HUES64 (cell line): ENCODE data around the gene ITGB8.

Experiments used
- H3K27ac ChIP-seq: 2 replicates; pipeline ENCODE4 v1.7.0; 2013; ENCODE audit warnings: low read depth, low read length, inconsistent platforms
- H3K27me3 ChIP-seq: 2 replicates; pipeline ENCODE4 v1.6.1; 2013; ENCODE audit warnings: mild to moderate bottlenecking, low read length; ENCODE audit not compliant: insufficient read depth
- H3K36me3 ChIP-seq: 2 replicates; pipeline ENCODE4 v1.6.1; 2013; ENCODE audit warnings: mild to moderate bottlenecking, low read length; ENCODE audit not compliant: insufficient read depth
- H3K4me1 ChIP-seq: 2 replicates; pipeline ENCODE4 v1.6.1; 2013; ENCODE audit warnings: mild to moderate bottlenecking, low read length, moderate library complexity; ENCODE audit not compliant: insufficient read depth
- H3K4me3 ChIP-seq: 2 replicates; pipeline ENCODE4 v1.5.1; 2013; ENCODE audit warnings: mild to moderate bottlenecking, low read length, moderate library complexity
- H3K9ac ChIP-seq: 2 replicates; pipeline ENCODE4 v1.6.1; 2013; ENCODE audit warnings: mild to moderate bottlenecking, low read depth, low read length
- H3K9me3 ChIP-seq: 2 replicates; pipeline ENCODE4 v1.6.1; 2013; ENCODE audit warnings: low read depth, low read length; ENCODE audit not compliant: insufficient read depth
- WGBS: fragments of 150-250, 120-280 bp; methylation state at CpG from one replicate; pipeline ENCODE4 v1.1.7; 2013; ENCODE audit warnings: missing lambda C conversion rate; 5-methylcytosine and 5-hydroxymethylcytosine counted together

ITGB8 gene

DNA sequence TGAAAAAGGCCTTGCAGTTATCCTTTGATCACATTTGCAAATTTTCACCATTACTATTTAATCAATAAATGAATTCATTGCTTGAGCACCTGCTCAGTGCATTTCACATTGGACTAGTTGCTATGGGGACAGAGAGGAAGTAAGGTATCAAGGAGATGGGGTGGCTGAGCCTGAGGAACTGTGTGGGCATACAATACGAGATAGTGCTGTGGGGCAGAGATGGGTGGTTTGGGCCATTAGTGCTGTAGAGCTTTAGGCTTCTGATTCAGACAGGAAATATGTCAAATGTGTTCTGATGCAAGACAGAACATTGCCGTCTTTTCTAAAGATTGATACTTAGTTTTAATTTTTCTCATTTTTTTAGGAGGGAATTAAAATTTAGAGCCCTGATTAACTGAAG lies 13.2 kb downstream of the ITGB8 start:
- H3K27me3 ChIP-seq, result no peaks in the 10 kb centered on the region
- WGBS, result 83% methylated on average over 2 of the region's 2 CpGs
- peaks cover 21% of the 10 kb centered on the region for H3K4me1 ChIP-seq
- no peaks in the 10 kb centered on the region for H3K36me3 ChIP-seq
- H3K4me3 ChIP-seq, result no peak overlapping the region
- no peak overlapping the region for H3K9ac ChIP-seq
- no peaks in the 10 kb centered on the region for H3K9me3 ChIP-seq
- H3K27ac ChIP-seq, result no peak overlapping the region

DNA sequence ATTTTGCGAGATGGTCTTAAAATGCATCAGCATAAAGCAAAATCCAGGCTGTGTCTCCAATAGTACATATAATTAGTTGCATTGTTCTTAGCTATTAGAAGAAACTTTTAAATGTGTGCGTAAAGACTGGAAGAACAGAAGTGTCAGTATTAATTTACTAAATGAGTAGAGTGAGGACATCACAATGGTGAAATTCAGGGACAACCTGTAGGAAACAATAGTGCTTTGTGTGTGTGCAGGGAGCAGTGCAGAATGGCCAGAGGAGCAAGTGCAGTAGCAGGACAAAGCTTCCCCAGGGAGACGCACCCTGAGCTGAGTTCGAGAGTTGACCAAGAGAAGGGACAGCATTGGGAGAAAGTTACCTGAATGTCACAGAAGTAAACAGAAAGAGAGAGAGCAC lies 13.7 kb downstream of the ITGB8 start:
- Histone ChIP-seq H3K4me3 (no peak overlapping the region), H3K36me3 (no peaks in the 10 kb centered on the region), H3K9ac (no peak overlapping the region), H3K27me3 (no peaks in the 10 kb centered on the region), H3K4me1 (peaks cover 21% of the 10 kb centered on the region), H3K9me3 (no peaks in the 10 kb centered on the region), H3K27ac (no peak overlapping the region)
- WGBS, result 96% methylated on average over 4 of the region's 4 CpGs

DNA sequence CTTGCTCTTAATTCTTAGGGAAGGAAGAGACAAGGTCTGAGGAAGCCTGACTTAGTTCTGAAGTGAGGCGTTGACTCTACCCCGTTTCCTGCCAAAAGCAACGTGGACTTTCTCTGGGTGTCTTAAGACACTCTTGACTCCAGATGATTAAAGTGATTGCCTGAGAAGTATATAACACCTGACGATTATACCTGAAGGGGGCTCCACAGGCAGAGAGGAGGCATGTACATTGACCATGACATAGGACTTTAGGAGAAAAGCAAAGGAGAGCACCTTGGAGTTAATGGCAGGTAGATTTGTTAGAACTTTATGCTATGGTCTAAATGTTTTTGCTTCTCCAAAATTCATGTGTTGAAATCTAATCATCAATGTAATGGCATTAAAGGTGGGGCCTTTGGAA lies 15.9 kb downstream of the ITGB8 start:
- H3K36me3 ChIP-seq, result no peaks in the 10 kb centered on the region
- H3K27me3 ChIP-seq, result no peaks in the 10 kb centered on the region
- no peaks in the 10 kb centered on the region for H3K9me3 ChIP-seq
- H3K4me1 ChIP-seq, result peaks cover 11% of the 10 kb centered on the region
- H3K4me3 ChIP-seq, result no peak overlapping the region
- no peak overlapping the region for H3K9ac ChIP-seq
- WGBS, result 93% methylated on average over 4 of the region's 4 CpGs
- no peak overlapping the region for H3K27ac ChIP-seq

DNA sequence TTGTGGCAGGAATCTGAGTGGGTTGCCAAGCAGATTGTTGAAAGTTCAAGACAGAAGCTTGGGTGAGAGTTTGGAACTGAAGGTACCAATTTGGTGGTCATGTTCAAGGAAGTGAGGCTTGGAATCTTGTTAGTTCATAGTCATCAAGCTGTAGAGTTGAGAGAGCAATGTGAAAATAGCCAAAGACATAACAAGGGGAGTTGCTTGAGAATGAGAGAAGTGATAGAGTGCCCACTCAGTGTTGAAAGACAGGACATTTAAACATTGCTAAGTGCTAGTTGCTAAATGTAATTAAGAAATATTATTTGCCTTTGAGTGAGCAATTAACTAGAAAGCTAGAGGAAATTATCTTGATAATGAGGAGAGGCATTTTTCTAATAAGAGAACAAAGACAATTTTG lies 17.0 kb downstream of the ITGB8 start:
- Histone ChIP-seq H3K4me1 (peaks cover 13% of the 10 kb centered on the region), H3K36me3 (no peaks in the 10 kb centered on the region), H3K27me3 (no peaks in the 10 kb centered on the region), H3K9me3 (no peaks in the 10 kb centered on the region), H3K9ac (no peak overlapping the region), H3K27ac (no peak overlapping the region), H3K4me3 (no peak overlapping the region)

DNA sequence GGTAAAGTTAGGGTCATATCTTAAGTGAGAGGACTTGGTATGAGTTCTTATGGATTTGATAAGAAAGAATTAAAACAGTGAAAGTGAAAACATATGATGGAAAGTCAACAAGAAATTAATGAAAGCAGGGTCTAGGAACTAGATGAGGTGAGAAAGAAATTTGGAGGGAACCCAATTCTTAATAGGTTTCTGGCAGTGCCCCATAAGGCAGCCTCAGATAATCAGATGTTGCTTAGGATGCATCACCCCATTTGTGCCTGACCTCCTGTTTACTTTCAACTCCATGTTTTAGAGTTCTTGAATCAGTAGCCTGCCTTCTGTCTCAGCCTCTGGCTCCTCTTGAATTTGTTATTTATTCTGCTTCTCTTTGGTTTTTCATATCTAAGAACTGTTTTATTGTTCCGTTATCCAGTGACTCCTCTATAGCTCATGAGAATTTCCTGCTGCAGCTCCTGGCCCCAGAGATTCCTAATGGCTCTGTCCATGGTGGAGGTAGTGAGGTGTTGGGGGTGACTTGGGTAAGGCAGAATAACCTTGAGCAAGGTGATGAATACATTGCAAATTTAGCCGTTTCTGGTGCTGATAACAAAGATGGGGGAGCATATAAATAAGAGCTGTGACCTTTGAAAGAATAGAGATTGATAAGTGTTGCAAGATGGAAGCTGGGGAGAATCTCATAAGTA lies 17.6 kb downstream of the ITGB8 start:
- Histone ChIP-seq H3K36me3 (no peaks in the 10 kb centered on the region), H3K4me1 (peaks cover 14% of the 10 kb centered on the region; the same call in 1 of the 2 replicates), H3K27ac (no peak overlapping the region), H3K9me3 (no peaks in the 10 kb centered on the region), H3K27me3 (no peaks in the 10 kb centered on the region), H3K9ac (no peak overlapping the region), H3K4me3 (no peak overlapping the region)
- WGBS, result 93% methylated on average over 2 of the region's 2 CpGs

DNA sequence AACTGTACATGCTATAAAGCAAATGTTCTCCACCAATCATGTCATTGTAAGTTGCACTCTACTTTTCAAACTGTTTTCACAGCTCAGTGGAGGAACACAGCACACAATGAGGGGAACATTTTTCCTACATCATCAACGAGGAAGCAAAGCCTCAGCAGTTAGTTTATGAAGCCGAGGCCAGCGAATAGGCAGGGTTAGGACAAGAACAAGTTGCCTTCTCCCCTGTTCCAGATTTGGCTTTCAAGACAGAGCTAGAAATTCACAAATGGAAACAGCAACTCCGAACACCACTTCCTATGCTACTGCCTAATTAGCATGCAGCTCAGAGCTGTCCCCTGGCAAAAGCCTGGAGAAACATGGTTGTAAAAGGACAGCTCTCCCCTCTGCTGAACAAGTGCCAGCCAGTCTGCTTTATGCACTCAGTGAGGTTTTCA lies 19.8 kb downstream of the ITGB8 start:
- no peaks in the 10 kb centered on the region for H3K36me3 ChIP-seq
- H3K4me1 ChIP-seq, result peaks cover 14% of the 10 kb centered on the region; the same call in 1 of the 2 replicates
- H3K9ac ChIP-seq, result no peak overlapping the region
- 76% methylated on average over 4 of the region's 4 CpGs for WGBS
- no peaks in the 10 kb centered on the region for H3K9me3 ChIP-seq
- H3K27me3 ChIP-seq, result no peaks in the 10 kb centered on the region
- no peak overlapping the region for H3K4me3 ChIP-seq
- H3K27ac ChIP-seq, result no peak overlapping the region

DNA sequence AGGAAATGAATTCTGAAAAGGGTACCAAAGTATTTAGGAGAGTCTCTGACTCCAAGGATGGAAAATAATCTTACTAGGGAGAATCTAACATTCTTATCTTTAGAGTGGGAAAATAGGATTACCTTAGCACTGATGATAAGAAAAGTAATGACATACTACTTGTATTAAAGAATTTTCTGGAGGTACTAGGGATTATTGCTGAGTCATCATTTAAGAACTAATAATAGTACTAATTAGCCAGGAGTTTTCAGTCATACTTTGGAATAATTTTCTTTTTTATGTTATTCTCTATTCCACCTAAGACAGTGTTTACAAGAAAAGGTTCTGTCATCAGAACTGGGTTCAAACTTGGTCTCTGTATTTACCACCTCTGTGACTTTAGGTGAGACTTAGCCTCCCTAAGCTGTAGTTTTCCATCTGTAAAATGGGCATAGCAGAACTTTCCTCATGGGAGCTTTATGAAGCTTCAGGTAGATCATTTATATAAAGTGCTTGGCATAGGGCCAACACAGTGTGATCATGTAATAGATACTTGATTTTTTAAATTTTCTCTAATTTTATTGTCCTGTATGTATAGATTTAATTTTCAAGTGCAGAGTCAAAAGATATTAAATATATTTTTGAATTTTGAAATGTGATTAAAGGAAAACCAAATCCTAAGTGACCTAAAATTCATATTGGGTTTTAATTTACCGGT lies 20.4 kb downstream of the ITGB8 start:
- no peak overlapping the region for H3K4me3 ChIP-seq
- H3K36me3 ChIP-seq, result no peaks in the 10 kb centered on the region
- 100% methylated on average over 1 of the region's 1 CpG for WGBS
- H3K9me3 ChIP-seq, result no peaks in the 10 kb centered on the region
- no peaks in the 10 kb centered on the region for H3K27me3 ChIP-seq
- H3K27ac ChIP-seq, result no peak overlapping the region
- peaks cover 18% of the 10 kb centered on the region; the same call in 1 of the 2 replicates for H3K4me1 ChIP-seq
- no peak overlapping the region for H3K9ac ChIP-seq

DNA sequence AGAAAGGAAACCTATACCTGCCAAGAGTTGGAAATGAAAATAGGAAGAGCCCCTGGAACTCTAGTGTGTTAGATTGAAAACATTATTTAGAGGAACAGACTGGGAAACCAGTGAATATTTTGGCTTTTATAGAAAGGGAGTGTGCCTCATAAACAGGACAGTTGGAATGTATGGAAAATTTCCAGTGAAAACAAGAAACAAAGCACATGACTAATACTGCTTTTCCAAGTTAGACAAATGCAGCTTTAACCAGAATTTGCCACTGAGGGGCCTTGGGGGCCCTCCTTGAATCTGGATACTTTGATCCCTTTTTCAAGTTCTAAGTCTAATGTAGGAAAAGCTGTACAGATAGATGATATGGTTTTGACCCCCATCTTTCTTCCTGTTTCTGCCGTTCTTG lies 21.2 kb downstream of the ITGB8 start:
- Histone ChIP-seq H3K4me3 (no peak overlapping the region), H3K27me3 (no peaks in the 10 kb centered on the region), H3K27ac (no peak overlapping the region), H3K4me1 (peaks cover 18% of the 10 kb centered on the region; the same call in 1 of the 2 replicates), H3K9me3 (no peaks in the 10 kb centered on the region), H3K9ac (no peak overlapping the region), H3K36me3 (no peaks in the 10 kb centered on the region)
- 100% methylated on average over 1 of the region's 1 CpG for WGBS

DNA sequence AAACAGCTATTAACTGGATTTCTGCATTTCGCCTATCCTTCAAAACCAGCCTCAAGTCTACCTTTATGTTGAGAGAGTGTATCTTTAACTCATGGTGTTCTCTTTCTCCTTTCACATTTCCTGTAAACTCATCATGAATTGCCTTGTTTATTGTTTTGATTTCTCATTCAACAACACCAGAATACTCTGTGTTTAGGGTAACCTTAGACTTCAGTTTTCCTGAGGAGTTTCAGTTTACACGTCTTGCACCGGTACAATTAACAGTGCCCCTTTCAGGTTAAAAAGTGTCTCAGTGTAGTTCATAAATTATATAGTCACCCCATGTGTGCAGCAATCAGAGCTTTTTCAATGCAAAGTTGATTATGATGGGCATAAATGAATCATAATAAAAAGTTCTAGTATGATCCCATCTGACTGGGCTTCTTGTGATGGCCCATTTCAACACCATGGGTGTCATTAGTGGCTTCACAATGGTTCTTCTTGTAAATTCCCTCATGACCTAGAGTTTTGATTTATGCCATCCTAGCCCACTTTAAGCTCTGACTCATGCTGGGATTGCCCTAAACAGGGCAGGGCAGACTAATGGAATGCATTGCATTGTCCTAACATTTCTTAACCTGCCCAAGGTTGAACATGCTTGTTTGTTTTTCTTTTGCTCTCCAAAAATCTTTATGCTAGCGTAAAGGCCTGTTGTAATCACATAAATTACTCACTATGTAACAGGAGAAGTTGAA lies 22.0 kb downstream of the ITGB8 start:
- H3K4me3 ChIP-seq, result no peak overlapping the region
- H3K4me1 ChIP-seq, result peaks cover 18% of the 10 kb centered on the region; the same call in 1 of the 2 replicates
- 92% methylated on average over 2 of the region's 4 CpGs for WGBS
- H3K27ac ChIP-seq, result no peak overlapping the region
- no peaks in the 10 kb centered on the region for H3K27me3 ChIP-seq
- no peaks in the 10 kb centered on the region for H3K9me3 ChIP-seq
- no peaks in the 10 kb centered on the region for H3K36me3 ChIP-seq
- H3K9ac ChIP-seq, result no peak overlapping the region

DNA sequence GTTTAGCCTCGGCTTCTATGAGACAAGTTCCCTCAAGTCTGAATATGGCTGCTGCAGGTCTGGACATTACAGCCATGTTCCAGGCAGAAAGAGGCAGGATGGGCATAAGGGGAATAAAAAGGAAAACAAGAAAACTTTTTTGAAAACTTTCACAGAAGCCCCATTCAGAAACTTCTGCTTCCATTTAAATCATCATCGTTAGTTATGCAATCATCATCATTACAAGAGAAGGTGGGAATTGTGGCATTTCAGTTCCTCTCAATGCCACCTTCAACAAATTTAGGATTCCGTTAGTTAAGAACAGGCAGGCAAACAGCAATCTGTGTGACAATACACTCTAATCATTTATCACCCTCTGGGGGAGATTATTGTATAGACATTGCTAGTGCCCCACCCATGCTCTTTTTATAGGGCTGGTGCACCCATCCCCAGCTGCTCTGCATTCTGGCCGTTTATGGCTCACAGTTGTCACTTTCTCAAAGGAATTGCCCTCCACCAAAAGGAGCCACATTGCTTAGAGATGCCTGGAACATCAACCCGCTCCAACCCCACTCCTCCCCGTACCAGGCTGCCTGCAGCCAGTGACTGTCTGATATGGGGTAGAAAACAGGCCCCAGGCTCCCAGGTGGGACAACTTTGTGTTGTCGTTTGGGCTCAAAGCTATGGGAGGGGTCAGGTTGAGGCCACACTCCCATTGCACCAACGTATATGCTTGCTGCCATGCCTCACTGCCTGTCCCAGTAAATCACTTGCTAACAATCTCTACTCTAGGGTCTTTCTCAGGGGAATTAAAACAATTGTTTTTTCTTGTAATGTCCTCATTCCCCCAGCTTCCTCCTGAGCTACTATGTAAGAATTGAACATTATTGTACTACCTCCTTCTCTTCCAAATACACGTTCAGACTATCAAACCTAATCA lies 24.2 kb downstream of the ITGB8 start:
- H3K27ac ChIP-seq, result no peak overlapping the region
- H3K9ac ChIP-seq, result no peak overlapping the region

More for the DNA sequence above, 24.2 kb downstream of the ITGB8 start:
- Histone ChIP-seq H3K9me3 (no peaks in the 10 kb centered on the region), H3K36me3 (no peaks in the 10 kb centered on the region), H3K4me1 (peaks cover 18% of the 10 kb centered on the region; the same call in 1 of the 2 replicates), H3K4me3 (no peak overlapping the region), H3K27me3 (no peaks in the 10 kb centered on the region)
- WGBS, result 88% methylated on average over 8 of the region's 9 CpGs
